Stimulated activated CD4-positive, alpha-beta T cell treated with anti-CD3 and anti-CD28 coated beads, TNF-alpha, amount 100 ng/mL, for 48 hours (primary cell): ENCODE data around the gene CCDC197.

ENCODE experiments used
- DNase-seq, 3 donors: peaks; one replicate each; pipeline ENCODE4 v3.0.0-alpha.2; 2020; ENCODE audit warnings: low read depth in 3 of 3

CCDC197 gene

DNA sequence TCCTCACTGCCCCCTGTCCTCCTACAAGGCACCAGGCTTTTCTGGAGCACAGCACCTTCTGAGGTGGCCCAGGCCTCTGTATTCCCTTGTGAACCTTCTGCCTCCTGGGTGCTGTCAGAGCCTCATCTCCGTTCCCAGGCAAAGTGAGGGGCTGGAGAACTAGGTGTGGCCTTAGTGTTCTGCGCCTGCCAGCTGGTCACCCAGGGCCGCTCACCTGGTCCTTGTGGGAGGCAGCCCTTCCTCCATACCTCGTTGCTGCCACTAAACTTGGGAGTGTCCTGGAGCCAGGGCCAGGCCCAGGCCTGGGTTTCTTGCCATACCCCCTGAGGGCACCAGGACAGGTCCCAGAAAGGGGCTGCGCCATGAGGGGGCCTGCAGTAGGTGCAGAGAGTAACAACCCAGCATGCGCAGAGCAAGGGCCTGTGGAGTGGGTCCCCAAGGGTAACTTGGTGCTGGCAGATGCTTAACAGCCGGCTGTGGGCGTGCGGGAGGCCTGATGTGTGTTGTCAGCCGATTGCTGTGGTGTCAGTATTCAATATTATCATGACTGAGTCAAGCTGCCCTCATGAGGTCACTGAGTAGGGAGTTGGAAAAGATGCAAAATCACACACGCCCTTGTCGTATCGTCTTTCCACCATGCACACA lies 46.1 kb downstream of the CCDC197 start:
- no peak for DNase-seq

DNA sequence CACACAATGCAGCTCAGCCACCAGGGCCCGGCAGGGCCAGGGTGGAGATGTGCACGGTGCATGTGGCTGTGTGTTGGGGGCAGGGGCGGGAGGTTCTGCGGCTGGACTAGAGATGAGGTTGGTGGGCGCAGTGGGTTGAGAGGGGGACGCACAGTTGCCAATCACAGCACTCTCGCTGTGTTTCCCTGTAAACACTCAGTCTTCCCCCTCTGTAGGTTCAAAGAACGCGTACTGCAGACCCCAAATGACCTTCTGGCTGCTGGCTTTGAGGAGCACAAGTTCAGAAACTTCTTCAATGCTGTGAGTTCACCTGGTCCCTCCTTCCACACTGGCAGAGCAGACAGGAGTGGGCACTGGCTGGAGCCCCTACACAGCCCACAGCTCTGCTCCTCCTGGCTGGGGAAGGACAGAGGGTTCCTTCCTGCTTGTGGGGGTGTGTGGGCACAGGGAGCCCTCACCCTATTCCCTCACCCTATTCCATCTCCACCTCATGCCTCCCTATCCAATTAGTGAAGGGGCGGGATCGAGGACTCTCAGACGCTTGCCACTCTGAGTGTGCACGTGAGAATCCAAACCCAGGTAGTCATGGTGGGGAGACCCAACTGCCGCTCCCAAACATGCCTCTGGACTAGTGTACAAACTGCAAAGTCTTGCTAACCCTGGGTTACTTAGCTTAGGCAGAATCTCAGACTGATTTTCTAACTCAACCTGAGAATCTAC lies 46.8 kb downstream of the CCDC197 start:
- no peak for DNase-seq

DNA sequence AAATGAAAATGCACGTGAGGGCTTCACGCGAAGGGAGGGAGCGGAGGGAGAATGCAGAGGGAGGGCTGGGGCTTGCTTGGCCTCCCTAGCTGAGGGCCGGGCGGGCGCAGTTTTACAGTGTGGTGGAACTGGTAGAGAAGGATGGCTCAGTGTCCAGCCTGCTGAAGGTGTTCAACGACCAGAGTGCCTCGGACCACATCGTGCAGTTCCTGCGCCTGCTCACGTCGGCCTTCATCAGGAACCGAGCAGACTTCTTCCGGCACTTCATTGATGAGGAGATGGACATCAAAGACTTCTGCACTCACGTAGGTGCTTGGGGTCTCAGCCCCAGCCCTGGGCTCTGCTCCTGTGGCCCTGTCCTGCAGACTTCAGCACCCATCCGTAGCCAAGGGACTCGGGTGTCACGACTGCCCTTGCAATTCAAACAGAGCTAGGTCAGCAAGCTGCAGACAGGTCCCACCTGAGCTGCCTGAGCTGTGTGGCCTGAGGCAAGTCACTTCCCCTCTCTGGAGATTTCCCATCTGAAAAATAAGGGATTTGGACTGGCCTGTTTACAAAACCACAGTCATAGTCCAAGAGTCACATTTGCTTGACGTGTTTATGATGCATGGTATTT lies 47.5 kb downstream of the CCDC197 start:
- no peak for DNase-seq

DNA sequence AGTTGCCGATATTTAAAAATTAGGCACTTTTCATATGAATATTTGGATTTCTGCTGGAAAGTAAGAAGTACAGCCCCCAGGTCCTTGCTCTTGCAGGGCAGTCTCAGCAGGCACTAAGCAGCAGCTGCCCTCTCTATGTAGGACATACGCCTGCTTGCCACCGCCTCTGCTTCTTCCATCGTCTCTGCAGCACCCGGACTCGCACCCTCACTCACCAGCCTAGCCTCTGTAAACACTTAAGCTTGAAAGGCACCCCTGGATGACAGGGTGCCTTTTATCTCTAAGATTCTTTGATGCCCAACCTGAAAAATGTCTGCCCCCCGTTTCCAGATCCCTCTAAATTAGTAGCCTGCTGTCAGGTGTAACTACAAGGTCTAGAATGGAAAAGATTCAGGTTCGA lies 48.0 kb downstream of the CCDC197 start:
- DNase-seq, result no peak

DNA sequence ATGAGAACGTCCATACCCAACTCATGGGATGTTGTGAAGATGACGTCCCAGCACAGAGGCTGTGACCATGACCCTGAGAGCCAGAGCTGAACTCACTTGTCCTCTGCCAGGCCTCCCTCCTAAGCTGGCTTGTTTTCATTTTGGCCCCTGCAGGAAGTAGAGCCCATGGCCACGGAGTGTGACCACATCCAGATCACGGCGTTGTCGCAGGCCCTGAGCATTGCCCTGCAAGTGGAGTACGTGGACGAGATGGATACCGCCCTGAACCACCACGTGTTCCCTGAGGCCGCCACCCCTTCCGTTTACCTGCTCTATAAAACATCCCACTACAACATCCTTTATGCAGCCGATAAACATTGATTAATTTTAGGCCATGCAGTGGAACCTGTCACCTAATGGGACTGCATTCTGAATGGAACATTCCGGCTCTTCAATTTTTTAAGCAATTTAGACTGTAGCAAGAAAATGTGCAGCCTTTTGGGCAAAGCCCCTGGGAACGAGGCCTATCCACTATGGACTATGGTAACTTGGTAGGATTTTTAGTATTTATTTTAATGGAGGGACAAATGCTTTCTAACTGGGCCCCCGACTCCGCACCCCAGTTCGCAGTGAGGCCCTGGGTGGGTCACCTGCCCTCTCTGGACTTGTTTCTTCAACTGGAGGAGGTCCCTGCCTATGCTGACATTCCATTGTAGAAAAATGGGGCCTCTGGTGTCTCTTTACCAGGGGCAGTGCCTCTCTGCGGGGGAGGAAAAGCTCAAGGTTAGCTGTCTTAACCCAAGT lies 48.7 kb downstream of the CCDC197 start:
- DNase-seq, result no peak

DNA sequence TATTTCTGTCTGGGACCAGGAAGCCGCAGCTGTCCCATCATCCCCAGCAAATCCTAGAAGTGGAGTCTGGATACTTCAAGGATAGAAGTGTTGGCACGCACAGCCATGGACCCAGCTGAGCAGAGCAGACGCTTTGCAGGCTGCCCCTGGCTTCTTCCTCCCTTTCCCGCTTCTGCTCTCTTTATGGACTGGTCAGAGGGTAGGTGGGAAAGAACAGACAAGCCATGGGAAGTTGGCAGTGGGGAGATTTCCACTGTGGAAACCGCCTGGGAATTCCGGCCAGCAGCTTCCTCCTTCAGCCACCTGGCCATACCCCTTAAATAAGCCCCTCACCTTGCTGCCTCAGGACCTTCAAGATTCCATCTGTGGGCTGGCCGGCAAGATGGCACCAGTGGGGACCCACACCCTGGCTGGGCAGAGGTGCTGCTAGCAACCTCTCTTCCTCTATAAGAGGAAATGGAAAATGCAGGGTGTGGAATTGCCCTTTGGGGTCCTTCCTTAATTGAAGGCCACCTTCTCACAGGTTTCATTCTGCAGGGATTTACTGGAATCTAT lies 49.7 kb downstream of the CCDC197 start:
- DNase-seq, result no peak

DNA sequence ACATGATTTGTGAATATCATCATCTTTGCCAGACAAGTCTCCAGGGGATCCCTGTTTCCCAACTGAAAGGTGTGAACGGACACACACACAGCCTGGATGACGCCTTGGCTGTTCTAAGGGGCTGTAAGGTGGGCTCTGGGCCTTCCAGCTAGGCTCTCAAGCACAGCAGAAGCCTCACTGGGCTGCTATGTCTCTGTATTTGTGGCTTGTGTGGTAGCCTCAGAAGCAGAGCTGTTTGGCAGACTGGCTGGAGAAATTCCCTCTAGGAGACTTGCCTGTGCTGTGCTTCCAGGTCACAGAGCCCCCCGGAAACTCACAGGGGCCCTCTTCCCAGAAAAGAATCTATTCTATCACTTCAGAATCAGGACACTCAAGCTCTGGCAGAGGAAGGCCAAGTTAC lies 50.5 kb downstream of the CCDC197 start:
- DNase-seq, result no peak

DNA sequence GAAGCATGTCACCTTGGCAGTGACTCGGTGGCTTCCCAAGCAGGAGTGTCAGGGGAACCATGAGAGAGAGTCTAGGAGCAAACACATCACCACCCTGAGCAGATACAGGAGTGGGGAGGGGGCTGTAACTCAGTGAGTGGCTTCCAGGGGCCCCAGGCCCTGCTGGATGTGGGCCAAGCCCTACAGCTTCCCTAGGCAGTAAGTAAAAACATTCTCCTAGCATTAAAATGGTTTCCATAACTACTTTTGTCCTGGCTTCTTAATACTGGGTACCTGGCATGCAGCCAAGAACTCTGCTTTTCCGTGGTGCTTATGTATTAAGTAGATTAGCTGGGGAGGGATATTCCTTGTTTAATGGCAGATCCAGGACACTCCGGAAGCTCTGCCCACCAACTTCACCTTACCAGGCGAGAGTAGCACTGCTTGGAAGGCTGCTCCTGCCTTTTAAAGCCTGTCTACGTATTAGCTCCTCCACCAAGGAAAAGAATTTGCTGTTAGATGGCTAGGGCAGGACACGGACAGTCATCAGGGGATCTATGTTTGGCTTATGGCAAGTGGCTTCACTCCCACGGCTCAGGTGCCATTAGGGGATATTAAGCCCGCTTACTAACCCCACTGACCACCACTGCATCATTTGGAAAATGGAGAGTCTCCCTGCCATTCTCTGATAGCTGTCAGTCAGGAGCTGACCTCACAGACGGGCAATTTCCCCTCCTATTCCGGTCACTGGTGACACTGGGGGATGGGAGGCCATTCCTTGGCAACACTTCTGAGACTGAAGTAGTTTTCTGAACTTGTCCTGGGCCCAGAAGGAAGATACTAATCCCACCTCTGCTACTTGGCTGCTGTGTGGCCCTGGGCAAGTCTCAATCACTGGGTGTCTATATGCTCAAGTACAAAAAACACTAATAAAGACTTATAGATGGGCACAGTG lies 51.9 kb downstream of the CCDC197 start:
- DNase-seq, result no peak

DNA sequence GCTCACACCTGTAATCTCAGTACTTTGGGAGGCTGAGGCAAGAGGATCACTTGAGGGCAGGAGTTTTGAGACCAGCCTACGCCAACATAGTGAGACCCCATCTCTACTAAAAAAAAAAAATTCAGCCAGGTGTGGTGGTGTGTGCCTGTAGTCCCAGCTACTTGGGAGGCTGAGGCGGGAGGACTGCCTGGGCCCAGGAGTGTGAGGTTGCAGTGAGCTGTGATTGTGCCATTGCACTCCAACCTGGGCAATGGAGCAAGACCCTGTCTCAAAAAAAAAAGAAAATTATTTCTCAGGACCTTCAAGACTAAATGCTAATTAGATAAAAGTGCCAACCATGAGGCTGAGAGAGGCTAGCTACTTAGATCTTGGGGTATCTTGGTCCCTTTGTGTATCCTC lies 52.5 kb downstream of the CCDC197 start:
- DNase-seq, result no peak

DNA sequence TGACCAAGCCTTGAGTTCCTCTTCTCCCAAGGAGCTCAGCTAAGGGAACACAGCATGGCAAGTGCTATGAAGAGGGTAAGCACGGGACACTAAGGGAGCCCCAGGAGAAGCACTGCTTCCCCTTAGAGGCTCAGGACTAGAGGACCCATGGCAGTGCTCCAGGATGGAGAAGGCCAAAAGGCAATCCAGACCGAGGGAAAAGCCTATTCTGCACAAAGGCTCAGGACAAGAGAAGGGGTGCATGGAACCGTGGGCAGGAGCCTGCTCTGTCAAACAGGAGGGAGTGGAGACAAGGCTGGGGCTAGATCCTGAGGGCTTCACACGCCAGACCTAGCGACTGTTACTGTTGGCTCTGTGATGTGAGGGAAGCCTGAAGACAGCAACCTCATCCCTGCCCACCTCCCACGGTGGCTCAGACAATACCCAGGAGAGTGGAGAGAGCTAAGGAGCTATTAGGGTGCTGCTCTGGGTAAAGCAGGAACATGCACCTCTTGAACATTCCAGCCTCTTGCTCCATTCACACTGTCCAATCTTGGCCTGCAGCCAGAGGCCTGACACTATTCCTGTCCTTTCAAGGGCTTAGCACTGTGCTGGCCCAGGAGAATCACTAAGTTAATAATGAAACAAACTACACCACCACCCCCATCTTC lies 53.3 kb downstream of the CCDC197 start:
- no peak for DNase-seq

DNA sequence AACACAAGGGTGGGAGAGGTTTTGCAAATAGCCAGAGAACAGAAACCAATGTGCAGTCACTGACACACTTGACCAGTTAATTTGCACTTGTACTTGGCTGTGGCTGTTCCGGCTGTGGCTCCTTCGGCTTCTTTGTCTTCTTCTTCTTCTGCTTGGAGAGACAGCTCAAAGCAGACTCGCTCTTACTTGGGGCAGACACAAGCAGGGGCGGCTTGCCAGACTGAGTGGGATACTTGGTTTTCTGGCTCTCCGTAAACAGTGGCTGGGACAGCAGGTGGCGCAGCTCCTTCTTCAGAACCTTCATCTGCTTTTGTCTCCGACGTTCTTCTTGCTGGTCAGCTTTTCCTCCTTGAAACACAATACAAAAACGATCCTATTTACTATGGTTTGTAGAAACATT lies 54.0 kb downstream of the CCDC197 start:
- no peak for DNase-seq

DNA sequence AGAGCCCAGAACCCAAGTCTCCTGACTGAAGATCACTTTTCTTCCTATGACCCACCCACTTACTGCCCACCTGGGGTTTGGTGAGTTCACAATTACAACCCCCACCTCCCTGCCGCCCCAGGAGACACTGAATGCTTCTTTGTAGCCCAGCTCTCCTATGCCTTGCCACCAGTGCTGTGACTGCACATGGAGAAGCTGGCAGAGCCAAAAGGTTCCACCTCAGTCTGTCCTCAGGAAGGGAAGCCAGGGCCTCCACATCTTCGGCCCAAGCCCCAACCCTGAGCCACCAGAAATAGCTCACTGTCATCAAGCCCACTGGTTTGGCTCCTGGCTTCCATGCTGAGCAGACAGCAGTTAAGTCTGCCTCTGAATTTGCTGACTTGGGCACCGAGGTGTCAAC lies 54.7 kb downstream of the CCDC197 start:
- no peak for DNase-seq

DNA sequence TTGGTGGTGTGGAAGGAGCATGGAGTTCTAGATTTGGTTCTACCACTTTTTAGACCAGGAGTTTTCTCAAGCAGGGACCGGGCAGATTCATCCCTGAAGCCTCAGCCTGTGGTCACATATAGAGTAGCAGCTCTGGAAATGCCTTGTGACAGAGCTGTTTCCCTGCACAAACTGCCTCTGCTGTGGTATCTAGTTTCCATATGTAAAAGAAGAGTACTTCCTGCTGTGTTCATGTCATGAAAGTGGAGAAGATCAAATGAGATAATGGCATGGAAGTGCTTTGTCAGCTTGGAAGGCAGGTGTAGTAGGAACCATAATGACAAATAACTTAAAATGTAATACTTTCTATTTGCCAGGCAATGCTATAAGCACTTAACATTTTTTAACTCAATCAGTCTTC lies 55.1 kb downstream of the CCDC197 start:
- DNase-seq, result no peak

DNA sequence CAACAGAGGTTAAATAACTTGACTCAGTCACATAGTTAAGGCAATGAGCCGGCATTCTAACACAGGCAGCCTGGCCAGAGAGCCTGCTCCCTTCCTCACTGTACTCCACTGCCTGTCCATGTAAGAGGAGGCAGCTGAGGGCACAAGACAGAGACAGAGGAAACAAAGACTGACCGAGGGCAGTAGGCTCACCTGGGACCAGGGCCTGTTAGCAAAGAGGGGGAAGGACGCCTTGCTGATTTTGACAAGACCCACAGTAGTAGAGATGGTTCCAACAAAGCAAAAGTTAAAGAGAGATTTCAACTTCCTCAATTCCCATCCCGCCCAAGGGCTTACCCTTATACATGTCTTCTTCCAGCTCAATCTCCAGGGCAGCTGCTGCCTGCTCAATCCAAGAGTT lies 55.6 kb downstream of the CCDC197 start:
- DNase-seq, result no peak

DNA sequence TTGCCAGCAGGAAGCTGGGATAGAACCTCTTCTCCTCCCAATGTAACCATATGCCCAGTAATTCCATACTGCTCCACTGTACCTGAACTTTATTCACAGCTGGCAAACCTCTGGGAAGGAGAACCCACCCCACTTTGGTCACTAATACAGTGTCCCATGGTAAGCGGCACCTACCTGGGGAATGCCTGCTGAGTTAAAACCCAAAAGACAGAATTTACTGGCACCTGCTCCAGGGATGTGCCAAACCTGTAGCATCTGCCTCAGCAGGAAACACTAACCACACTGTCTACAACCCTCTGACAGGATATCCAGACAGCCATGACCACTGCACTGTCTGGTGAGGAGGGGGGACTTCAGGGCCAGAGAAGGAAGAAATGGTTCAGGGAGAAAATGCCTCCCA lies 57.3 kb downstream of the CCDC197 start:
- no peak for DNase-seq

DNA sequence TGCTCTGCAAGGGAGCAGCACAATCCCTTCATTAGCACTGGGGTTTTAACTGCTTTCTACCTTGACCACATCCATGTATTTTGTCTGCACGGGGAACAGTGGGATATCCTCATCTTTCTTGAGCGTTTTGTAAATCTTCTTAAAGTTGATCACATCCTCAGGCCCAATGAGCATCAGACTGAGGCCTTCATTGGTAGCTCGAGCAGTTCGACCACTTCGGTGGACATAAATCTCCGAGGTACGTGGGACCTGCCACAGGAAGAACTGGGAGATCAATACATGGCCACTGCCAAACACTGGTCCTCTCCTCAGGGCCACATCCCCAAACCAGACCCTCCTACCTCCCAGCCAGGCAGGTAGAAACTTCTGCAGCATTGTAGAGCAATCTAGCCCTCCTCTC lies 57.8 kb downstream of the CCDC197 start:
- DNase-seq, result no peak

DNA sequence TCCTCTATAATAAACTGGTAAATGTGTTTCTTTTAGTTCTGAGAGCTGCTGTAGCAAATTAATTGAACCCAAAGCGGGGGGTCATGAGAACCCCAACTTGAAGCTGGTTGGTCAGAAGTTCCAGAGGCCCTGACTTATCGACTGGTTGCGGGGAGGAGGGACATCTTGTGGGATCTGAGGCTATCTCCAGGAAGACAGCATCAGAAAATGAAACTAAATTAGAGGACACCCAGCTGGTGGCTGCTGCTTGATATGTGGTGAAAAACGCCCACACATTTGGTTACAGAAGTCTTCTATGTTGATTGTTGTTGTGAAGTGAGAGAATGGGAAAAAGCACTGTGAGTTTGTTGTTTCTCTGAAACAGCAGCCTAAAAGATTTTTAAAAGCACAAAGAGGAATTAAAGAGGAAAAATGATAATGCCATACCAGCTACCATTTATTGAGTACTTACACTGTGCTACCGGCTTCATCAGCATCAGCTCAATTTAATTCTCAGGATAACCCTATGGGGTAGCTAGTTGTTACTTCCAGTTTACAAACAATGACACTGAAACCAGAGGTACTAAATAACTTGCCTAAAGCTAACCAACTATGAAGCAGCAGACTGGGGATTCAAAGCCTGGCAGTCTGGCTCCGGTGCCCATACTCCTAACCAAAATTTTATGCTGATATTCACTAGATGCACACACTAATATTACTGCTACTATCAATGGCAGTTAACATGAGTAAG lies 59.6 kb downstream of the CCDC197 start:
- no peak for DNase-seq

DNA sequence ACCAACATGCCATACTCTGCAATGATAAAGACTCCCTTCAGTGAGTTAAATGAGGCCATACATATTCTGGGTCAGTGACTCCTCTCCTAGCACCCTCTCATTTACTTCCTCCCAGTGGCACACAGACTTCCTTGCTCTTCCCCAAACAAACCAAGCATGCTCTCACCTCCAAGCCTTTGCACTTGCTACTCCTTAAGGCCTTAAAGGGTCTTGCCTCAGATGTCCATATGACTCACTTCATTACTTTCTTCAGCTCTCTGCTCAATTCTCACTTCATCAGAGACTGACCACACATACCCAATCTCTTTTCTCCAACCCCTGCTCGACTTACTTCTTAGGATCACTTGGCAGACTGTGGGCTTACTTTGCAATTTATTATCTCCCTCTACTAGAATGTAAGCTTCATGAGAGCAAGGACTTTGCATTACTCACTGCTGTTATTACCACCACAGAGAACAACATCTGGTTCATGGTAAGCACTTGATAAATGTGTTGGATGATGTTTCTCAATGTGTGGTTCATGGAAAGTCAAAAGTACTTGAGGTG lies 61.1 kb downstream of the CCDC197 start:
- no peak for DNase-seq
